GM21381 (cell line): ENCODE results near the gene KRT80.

ENCODE experiments used
- ATAC-seq: cut with Tn5 transposase; IDR thresholded peaks from one replicate; pipeline ENCODE4 v1.9.1; 2021; ENCODE audit warnings: mild to moderate bottlenecking, moderate library complexity; ENCODE audit not compliant: unreplicated experiment

KRT80 gene

DNA sequence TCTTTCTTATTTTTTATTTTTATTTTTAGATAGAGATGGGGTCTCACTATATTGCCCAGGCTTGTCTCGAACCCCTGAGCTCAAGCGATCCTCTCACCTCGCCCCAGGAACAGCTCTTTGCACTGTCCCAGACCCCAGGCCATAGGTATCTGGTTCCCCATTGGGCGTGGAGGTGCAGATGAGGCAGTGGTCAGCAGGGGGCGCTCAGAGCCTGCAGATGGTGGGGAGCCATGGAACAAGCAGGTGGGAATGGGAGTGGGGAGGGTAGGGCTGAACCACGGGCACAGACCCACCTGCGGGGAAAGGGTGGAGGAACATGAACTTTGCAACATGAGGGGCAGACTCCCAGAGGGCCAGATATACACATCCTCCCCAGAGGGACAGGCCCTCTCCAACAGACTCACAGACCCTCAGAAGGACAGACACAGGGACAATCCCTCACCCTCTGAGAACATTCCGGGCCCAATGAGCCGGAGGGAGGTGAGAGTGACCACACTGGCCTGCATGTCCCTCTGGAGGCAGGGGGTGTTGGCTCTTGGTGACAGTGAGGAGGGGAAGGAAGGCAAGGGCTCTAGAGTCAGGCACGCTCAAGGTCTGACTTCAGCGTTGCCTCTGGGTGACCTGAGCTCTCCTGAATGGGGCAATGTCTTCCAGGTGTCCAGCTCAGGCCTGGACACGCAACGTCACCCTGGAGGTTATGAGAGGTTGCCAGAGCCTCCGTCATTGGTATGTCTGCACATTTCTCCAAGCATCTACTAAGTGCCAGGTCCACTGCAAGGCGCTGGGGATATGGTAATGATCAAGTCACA, 34.9 kb downstream of the KRT80 start:
- no peak for ATAC-seq

DNA sequence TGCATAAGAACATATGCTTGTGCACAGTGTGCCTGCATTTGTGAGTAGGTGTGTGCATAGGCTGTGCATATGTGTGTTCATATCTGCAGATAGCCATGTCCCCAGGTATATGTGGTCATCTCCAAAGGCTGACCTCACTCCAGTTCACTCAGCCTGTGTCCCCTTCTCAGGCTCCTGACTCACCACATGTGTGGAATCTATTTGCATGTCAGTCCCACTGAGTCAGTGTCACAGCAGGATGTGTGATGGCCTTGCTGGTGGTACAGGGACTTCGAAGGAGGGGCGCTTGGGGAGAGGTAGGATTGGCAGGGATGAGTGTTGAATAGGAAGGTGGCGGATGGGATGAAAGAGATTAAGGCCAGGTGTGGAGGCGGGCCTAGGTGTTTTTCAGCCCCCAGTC, 35.5 kb downstream of the KRT80 start:
- no peak for ATAC-seq

DNA sequence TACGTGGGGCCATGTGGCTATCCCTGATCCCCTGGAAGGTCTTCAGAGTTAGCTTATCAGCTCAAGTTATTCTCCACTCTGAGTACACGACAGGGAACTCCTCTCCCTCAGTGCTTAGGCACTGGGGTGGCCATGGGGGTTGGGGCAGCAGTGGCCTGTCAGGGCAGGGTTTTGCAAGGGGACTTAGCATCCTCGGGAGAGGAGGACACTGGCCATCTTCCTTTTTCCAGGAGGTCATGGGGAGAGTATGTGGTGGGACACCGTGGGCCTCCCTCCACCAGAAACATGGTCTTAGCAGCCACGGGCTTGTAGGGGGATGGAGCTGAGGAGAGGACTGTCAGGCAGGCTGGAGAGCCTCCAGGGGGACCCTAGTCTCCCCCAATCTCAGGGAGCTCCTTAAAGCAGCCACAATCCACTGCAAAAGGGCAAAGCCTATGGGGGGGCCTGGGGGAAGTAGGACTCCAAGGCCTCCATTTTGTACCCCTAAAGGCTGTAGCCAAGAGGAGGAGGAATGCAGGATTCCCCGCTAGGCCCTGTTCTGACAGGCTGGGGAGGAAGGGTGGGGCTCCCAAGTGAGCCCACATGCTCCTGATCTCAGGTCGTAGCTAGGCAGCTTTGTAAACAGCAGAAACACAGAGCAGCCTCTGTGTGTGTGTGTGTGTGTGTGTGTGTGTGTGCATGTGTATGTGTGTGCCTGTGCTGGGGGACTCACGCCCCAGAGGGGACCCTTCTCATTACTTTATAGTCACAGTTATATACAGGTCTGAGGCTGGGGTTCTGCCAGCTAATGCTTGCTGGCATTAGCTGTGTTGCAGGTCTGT, 36.6 kb downstream of the KRT80 start:
- ATAC-seq = no peak

DNA sequence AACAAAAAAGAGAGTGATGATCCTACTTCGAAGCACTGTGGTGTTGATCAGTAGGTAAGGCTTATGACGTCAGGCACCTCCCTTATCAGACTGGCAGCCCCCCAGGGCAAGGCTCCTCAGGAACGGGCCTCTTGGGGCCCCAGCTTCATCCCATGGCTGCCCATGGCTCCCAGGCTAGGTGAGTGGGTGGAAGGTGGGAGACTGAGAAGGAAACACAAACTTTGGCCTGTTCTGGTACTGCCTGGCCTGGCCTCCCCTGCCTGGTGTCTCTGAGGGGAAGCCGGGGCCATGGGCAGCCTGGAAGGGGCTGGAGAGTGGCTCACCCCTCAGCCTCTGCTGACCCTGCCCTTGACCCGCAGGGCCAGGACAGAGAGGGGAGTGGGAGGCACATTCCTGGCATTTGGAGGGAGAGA, 38.9 kb downstream of the KRT80 start:
- no peak for ATAC-seq

DNA sequence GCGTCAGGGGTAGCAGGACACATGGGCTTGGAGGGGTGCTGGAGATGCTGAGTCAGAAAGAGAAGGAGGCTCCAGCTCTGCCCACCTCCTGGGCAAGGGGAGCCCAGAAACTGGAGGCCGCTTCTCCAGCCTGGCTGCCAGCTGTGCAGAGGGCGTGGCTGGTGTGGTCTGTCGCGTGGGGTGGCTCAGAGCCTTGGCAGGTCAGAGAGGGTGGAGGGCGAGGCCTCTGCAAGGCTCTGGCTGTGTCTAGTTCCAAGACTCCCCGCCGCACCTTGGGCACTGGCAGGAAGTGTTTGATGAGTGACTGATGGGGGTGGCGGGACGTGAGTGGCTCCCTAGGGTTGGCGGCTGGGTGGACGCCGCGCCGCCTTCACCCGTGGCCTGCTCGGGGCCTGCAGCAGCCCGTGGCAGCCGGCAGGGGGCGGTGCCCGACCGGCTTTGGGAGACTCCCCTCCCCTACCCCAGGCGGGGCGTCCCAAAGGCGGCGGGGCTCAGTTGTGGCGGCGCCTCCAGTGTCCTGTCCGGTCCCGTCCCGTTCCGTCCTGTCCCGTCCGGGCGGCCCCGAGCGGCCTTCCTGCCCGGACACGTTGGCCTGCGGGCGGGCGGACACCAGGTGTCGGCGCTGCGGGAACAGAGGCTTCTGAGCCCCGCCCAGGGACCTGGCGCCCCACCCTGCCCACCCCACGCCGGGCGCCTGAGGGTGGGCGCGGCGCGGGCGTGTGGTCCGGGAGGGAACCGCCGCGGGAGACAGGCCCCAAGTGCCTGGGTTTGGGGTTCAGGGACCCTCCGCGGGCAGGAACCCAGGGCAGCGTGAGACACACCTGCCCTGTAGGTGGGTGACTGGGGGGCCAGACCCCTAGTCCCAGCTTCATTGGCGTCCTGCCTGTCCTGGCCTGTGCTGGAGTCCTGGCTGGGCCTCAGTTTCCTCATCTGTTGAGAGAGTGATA, 39.7 kb downstream of the KRT80 start:
- no peak for ATAC-seq

DNA sequence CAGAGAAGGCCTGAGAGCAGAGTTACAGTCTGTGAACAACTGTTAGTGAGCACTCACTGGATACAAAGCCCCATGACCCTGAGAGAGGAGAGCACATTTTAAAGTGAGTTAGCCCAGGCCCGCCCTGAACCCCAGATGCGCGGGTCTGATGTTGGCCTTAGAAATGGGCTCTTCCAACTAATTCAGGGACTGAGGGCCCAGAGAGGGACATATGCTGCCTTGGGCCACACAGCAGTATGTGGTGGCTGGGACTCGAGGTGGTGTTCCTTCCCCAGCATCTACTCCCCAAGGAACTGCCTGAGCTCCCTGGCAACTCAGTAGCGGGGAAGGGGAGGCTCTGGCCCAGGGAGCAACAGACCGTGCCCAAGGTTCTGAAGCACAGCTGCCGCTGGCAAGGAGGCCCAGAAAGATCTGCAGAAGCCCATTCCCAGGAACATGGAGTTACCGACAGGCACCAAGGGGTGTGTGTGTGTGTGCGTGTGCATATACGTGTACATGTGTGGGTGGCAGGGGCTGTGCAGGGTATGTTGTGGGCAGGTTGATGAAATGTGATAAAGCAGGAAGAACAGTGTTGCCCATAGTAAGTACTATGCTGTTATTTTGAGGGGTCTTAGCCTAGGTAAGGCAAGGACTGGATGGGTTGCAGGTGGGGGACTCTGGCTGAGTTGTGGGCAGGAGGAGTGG, 40.5 kb downstream of the KRT80 start:
- no peak for ATAC-seq

DNA sequence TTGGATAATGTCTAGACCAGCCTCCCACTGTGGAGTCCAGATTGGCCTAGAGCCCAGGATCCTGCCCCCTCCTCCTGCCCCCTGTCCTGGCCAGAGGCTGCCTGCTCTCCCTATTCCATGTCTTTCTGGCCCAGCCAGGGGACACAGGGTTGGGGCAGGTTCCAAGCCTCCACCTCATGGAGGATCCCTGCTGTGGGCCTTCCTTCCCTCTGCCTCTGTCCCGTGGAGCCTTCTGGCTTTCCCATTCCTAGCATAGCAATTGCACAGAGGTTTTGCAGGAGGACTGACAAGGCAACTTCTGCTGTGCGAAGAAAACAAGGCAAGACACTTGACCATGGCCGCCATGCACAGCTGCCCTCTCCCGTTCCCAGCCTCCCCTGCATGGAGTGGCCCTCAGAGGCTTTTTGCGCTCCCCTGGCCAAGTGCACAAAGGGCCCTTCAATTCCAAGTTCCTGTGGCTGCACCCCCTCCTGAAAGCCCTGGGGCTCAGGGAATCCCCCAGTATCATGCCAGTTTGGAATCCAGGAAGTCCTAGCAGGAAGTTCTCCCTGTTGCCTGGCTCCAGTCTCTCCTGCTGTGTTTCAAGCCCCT, 42.1 kb downstream of the KRT80 start:
- no peak for ATAC-seq

DNA sequence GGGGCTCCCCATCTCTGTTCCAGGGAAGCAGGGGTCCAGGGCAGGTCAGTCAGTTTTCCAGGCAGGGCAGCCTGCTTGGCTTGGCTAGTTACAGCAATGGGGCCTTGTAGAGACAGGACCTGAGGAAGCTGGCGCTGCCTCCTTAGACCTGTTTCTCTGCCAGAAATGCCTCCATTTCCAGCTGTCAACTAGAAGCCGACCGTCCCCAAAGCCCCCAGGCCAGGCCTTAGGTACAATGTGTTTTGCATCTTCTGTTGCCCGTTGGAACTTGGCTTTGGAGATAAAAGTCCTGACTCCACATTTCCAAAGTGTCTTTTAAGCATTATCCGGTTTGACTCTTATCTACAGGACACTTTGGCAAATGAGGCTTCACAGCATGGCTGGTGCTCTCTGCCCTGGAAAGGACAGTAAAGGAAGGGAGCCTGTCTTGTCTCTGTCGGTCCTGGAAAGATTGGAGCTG, 42.6 kb downstream of the KRT80 start:
- ATAC-seq = no peak

DNA sequence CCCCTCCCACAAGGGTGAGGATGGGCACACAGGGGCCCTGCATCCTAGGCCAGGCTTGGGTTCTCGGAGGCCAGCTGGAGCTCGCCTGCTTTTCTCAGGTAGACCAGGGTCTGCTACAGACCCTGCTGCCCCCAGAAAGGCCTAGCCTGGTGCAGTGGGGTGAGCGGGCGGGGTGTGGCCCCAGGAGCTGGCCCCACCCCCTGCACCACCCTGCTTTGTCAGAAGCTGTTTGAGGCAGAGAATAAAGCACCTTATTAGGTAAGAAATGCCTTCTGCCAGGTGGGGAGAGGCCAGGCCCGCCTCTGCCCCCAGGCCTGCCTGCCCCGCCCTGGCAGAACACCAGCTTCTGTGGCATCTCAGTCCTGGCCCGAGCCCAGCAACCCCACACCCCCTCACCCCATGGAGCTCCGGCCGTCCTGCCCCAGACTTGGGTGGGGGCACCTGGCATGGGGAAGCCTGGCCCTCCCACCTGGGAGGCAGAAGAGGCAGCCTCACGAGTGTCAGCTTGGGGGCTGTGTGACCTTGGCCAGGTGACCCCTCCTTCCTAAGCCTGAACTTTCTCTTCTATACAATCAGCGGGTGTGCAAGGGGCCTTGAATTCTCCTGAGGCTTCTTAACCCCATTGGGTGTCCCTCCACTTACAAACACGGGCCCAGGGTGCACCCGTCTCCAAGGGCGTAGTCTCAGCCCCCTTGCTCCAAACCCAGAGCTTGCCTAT, 43.2 kb downstream of the KRT80 start:
- no peak for ATAC-seq

DNA sequence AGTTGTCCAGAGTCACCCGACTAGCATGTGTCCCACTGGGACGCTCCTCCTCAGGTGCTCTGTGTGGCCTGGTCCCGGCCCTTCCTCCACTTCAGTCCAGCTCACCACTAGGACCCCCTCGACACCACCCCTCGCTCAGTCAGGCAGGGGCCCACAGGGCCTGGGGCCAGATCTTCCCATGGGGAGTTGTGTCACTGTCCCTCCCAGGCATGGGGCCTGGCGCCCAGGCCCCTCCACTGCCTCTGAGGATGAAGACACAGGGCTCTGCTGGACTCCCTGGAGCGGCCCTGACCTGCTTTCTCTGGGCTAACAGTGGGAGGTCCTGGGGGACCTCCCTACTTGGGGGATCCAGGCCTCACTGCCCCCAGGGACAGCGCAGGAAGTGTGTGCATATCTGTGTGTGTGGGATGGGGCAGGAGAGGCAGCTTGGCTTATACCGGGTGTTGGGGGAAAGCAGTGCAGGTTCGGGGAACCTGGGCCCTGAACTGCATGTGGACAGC, 43.8 kb downstream of the KRT80 start:
- ATAC-seq = no peak

DNA sequence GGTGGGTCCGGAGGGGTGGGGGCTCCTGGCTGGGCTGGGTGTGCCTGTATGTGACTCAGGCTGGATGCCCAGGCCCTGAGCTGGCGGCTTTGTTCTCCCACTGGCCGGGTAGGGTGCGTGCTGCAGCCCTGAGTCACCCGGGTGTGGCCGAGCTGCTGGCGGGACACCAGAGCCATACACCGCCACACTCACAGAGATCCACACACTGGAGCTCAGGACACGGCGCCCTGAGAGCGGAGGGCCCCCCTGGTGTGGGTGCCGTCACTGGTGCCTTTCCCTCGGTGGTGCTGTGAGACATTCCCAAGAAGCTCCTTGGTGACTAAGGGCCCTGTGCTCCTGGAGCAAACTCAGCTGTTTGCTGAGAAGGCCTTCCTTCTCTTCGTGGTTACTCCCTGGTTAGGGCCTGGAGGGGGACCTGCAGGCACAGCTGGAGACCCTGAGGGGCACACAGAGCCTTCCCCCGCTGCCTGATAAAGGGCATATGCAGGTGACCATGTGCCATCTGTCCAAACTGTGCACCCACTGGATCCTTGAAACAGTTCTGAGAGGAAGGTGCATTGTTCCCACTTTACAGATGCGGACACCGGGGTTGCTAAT, 44.3 kb downstream of the KRT80 start:
- no peak for ATAC-seq

DNA sequence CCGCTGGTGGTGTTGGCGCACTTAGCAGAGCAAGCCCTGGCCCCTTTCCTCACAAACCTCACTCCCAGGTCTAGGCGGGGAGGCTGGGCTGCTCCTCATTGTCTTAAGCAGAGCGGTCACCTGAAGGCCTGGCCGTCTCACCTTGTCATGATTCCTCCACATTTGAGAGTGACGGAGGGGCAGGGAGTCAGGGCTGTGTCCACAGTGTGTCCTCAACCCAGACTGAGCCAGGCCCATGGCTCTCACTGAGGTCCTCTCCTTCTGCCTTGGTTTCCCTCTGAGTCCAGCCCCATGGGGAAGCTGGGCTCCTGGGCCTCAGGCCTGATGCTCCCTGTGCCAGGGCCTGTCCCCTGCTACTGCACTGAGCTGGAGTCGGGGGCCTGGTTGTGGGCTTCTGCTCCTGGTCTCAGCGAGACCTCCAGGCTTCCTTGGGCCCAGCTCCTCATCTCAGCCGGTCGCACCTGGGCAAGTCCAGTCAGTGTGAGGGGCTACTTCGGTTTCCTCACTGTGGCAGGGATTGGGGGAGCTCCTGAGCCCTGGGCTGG, 44.9 kb downstream of the KRT80 start:
- ATAC-seq = no peak

DNA sequence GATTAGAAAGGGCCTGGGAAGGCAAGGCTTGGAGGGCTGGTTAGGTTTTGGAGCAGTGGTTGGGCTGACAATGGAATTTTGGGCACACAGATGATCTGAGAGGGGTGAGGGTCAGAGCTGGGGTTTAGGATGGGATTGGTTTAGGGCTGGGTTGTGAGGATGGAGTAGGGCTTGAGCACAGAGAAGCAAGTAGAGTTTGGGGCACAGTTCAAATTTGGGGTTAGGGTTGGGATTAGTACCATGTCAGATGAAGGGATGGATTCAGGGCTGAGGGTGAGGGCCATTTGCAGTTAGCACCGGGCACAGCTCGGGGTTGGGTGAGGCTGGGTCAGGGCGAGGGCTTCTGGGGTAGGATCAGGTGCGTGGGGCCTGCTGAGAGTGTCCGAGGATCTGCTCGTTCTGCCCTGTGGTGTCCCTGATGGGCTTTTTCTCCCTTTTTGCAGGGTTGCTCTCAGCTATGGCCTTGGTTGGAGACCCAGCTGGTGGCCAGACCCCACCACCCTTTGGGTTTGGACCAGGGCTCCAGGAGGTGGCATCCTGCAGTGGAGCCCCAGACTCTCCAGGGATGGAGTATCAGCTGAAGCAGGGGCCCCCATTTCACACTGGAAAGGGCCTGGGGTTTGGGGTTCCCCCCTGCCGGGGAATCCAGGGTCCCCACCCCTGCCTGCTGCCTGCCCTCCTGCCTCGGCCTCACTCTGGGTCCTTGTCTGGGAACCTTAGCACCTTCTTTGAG, 45.6 kb downstream of the KRT80 start:
- no peak for ATAC-seq

DNA sequence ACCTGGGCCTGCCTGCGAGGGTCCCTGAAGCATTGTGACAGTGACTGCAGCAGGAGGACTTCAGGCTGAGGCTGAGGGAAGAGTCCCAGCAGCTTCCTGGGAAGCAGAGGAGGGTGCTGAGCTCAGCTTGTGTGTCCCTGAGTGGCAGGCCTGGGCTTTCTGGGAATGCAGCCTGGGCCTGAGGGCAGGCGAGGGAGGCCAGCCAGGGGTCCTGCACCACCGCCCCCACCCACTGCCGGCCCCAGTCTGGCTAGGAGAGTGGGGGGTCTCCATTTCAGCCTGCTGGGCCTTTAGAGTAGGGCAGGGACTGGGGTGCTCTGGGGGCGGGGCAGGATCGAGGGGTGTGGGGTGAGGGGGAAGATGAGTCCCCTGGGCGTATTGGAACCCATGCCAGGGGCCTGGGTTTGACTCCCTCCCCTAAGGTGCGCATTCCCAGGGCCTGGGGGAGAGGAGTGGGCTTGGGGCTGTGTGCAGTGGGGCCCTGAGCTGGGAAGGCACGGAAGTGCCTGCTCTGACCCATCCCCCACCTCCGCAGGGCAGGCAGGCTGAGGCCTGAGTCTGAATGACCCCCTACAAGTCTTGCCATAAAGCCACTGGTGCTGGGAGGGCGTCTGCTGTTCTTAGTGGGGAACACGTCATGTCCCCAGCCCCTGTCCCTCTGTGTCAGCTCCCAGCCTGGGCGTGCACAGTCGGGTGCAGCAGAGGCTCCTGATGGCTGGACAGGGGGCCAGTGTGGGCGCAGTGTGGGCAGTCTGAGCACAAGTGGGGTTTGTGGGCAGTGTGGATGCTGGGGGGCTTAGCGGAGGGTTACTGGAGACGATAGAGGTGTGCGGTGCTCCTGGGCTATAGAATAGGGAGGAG, 46.4 kb downstream of the KRT80 start:
- no peak for ATAC-seq

DNA sequence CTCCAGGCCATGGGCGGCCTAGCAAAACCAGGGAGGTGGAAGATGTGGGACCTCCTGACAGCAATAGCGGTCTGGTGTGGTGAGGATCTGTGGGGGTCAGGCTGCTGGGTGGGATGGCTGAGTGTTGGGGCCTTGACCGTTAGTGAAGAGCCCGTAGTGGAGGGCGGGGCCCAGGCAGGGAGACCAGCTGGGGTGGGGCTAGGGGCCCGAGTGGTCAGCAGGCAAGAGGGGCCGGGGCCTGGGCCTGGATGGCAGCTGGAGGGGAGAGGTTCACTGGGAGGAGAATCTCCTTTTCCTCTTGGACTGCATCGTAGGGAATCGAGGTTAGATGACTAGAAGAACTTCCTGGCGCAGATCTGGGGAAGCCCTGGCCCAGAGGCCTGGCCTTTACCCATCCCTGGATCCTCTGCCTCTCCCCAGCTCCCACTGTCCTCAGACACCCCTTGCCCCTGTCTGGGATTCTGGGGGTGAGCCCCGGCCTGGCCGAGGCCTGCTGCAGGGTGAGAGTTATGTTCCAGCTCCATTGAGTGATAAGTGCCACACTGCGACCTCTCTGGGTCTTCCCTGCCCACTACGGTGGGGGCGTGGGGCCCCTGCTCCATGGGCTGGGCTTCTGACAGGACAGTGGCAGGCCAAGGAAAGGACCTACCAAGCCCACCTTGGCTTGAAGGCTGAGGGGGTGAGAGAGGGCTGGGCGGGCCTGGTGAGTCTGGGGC, 47.1 kb downstream of the KRT80 start:
- ATAC-seq = no peak

DNA sequence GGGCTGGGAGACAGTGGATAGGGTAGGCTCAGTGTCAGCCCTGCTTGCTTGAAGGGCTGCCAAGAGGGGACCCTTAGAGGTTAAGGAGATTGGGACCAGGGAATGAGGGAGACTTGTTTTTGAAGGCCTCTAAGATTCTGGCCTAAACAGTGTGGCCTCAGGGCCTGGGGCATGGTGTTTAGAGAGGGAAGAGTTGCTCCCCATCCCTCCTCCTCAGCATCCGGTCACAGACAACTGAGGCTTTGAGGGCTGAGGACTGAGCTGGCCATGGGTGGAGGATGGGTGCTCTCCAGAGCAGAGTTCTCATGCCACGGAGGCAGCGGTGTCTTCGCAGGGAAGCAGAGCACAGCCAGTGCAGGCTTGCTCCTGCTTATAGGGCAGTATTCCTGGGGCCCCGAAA, 49.4 kb downstream of the KRT80 start:
- ATAC-seq = no peak
